Measurements from ENCODE around the gene TLR10. TPM values are rescaled to one million over a fixed set of nuclear protein-coding genes. Genes with fewer than 3 reads are reported as not detected.

TLR10 gene
- total and polyA plus RNA-seq, 9 of the 15 experiments (the other 6 are each of a cell fraction or from before 2014, with no cell fraction given) = 0.03 to 0.05 TPM; not detected in 7

DNA sequence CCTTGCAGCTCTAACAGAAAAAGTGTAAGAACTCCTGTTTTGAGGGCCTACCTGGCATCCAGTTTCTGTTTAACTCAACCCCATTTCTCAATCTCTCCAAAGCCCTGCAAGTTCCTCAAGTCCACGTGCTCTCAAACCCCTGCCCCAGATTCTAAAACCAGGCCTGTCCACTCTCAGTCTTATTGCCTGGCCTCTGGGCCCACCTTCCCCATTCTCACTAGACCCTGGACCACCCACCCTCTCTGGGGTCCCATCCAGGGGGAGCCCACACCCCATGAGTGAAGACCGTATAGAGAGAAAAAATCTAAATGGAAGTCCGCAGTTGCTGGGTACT, 58.3 kb downstream of the TLR10 start:
- H4K20me1 ChIP-seq (replicated peaks; ENCODE audit: control insufficient read depth, insufficient read depth, low read length) = no peaks in the 10 kb centered on the region
- H3K27me3 ChIP-seq (ENCODE audit: control insufficient read depth in 2 of 2, insufficient read depth in 2 of 2, low read length in 2 of 2) = no peaks in the 10 kb centered on the region
- peaks cover 6% of the 10 kb centered on the region in 2 experiments; a peak in 3 of 5 replicates for H3K4me1 ChIP-seq (replicated peaks in 1 of 2; ENCODE audit: control insufficient read depth in 2 of 2, insufficient read depth in 2 of 2, low read length in 2 of 2)
- in situ Hi-C loops (cut with MboI) (no loop called here), intact Hi-C loops (cut with micrococcal nuclease) (no loop called here)
- DNase-seq (ENCODE audit: extremely low read depth in 1 of 4, low spot score in 3 of 4) (no peak), FAIRE-seq (no peak), ATAC-seq (no peak)
- ChIA-PET POLR2A (interaction anchor here (0.7 to 2.3 kb wide), 3 partner anchors 10 to 551 kb away, joined by 3 to 9 read pairs (median 3); no protein-coding TSS in a partner anchor), CTCF (ENCODE audit: low intra/inter-chr PET ratio) (no interaction called here)
- H3K79me2 ChIP-seq (ENCODE audit: control insufficient read depth, insufficient read depth, low read length) = no peaks in the 10 kb centered on the region
- H3K9me1 ChIP-seq (ENCODE audit: control insufficient read depth, insufficient read depth, low read length) = no peaks in the 10 kb centered on the region
- no peak for TF ChIP-seq ETV5 (CRISPR knock-in tag; IDR thresholded peaks at IDR 0.05; ENCODE audit: low read depth)
- 0 out of 2 replicates have a peak, but pooled peaks have one; percentile 2 for TF ChIP-seq KLF1 (tag; IDR thresholded peaks at IDR 0.05)
- no peak overlapping the region for H2AFZ ChIP-seq (ENCODE audit: low read depth, low read length)
- H3K4me2 ChIP-seq (ENCODE audit: insufficient read depth, low read length) = no peak overlapping the region; the same call in 1 of the 2 replicates
- no peak overlapping the region for H3K9ac ChIP-seq (ENCODE audit: insufficient read depth in 1 of 2, low read depth in 2 of 2, low read length in 2 of 2)
- 36% methylated on average over 3 of the region's 3 CpGs for WGBS (ENCODE audit: insufficient coverage, low coverage, missing lambda C conversion rate)
- no peak overlapping the region for H3K27ac ChIP-seq (ENCODE audit: extremely low read depth, low read depth, low read length)
- BruUV-seq (replicated peaks) = no TSS peak
- H3K9me3 ChIP-seq (replicated peaks; ENCODE audit: control insufficient read depth, insufficient read depth, low read depth, low read length) = no peaks in the 10 kb centered on the region
- H3K4me3 ChIP-seq = no peak overlapping the region
- H3K36me3 ChIP-seq (ENCODE audit: control insufficient read depth, insufficient read depth, low read length) = no peaks in the 10 kb centered on the region

DNA sequence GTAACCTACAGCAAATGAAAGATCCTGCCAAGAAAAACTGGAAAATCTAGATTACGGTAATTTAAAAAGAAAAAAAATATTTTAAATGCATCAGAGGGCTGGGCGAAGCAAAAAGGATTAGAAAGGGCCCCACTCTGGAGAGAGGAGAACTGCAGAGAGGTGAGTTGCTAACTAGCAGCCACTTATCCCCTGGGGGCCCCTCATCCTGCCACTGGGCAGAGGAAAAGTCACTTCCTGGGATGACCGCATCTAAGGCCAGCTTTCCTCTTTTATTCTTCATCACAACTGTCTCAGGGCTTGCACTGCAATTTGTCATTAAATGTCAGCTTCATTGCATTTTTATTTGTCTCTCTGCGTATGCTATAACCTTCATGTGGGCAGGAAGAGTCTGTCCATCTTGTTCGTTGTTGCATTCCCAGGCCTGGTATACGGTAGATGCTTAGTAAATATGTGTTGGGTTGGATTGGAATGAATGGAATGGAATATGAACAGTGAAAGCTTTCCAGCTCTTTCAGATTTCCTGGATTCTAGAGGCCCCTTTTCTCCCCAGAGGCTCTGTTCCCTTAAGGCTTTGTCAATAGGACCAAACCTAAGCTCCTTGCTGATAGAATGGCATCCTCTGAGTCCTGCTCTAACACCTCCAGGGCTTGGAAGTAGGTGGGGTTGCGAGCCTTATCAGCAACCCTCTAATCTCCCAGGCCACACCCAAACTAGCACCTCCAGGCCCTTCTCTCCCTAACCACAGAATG, 58.9 kb downstream of the TLR10 start:
- ATAC-seq = peak; percentile 90
- 67% methylated on average over 7 of the region's 7 CpGs for WGBS (ENCODE audit: insufficient coverage, low coverage, missing lambda C conversion rate)
- TF ChIP-seq ZNF347 (CRISPR knock-in tag; IDR thresholded peaks at IDR 0.05; ENCODE audit: low read depth) (no peak), TEAD4 (IDR thresholded peaks at IDR 0.05; ENCODE audit: low read length) (peak; percentile 37; the same call in 1 of the 2 replicates), TEAD4 (CRISPR knock-in tag; IDR thresholded peaks at IDR 0.05; ENCODE audit: borderline replicate concordance) (no peak), DPF2 (IDR thresholded peaks at IDR 0.05) (peak; percentile 30; the same call in 1 of the 2 replicates), CTBP1 (IDR thresholded peaks at IDR 0.05; ENCODE audit: borderline replicate concordance) (peak; percentile 77; the same call in 1 of the 2 replicates), RUNX1 (IDR thresholded peaks at IDR 0.05; ENCODE audit: low read depth) (0 out of 2 replicates have a peak, but pooled peaks have one; percentile 23)
- TF ChIP-seq, protein P1, sequence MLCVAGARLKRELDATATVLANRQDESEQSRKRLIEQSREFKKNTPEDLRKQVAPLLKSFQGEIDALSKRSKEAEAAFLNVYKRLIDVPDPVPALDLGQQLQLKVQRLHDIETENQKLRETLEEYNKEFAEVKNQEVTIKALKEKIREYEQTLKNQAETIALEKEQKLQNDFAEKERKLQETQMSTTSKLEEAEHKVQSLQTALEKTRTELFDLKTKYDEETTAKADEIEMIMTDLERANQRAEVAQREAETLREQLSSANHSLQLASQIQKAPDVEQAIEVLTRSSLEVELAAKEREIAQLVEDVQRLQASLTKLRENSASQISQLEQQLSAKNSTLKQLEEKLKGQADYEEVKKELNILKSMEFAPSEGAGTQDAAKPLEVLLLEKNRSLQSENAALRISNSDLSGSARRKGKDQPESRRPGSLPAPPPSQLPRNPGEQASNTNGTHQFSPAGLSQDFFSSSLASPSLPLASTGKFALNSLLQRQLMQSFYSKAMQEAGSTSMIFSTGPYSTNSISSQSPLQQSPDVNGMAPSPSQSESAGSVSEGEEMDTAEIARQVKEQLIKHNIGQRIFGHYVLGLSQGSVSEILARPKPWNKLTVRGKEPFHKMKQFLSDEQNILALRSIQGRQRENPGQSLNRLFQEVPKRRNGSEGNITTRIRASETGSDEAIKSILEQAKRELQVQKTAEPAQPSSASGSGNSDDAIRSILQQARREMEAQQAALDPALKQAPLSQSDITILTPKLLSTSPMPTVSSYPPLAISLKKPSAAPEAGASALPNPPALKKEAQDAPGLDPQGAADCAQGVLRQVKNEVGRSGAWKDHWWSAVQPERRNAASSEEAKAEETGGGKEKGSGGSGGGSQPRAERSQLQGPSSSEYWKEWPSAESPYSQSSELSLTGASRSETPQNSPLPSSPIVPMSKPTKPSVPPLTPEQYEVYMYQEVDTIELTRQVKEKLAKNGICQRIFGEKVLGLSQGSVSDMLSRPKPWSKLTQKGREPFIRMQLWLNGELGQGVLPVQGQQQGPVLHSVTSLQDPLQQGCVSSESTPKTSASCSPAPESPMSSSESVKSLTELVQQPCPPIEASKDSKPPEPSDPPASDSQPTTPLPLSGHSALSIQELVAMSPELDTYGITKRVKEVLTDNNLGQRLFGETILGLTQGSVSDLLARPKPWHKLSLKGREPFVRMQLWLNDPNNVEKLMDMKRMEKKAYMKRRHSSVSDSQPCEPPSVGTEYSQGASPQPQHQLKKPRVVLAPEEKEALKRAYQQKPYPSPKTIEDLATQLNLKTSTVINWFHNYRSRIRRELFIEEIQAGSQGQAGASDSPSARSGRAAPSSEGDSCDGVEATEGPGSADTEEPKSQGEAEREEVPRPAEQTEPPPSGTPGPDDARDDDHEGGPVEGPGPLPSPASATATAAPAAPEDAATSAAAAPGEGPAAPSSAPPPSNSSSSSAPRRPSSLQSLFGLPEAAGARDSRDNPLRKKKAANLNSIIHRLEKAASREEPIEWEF (CRISPR knock-in tag; IDR thresholded peaks at IDR 0.05) = no peak

More for the DNA sequence above, 58.9 kb downstream of the TLR10 start:
- Histone ChIP-seq H3K9me3 (replicated peaks; ENCODE audit: control insufficient read depth, insufficient read depth, low read depth, low read length) (no peaks in the 10 kb centered on the region), H3K79me2 (ENCODE audit: control insufficient read depth, insufficient read depth, low read length) (no peaks in the 10 kb centered on the region), H2AFZ (ENCODE audit: low read depth, low read length) (no peak overlapping the region), H3K27ac (ENCODE audit: extremely low read depth, low read depth, low read length) (no peak overlapping the region), H3K9ac (ENCODE audit: insufficient read depth in 1 of 2, low read depth in 2 of 2, low read length in 2 of 2) (no peak overlapping the region), H3K4me3 (no peak overlapping the region), H4K20me1 (replicated peaks; ENCODE audit: control insufficient read depth, insufficient read depth, low read length) (no peaks in the 10 kb centered on the region), H3K4me1 (replicated peaks in 1 of 2; ENCODE audit: control insufficient read depth in 2 of 2, insufficient read depth in 2 of 2, low read length in 2 of 2) (peaks cover 6% of the 10 kb centered on the region in 2 experiments; a peak in 3 of 5 replicates), H3K27me3 (ENCODE audit: control insufficient read depth in 2 of 2, insufficient read depth in 2 of 2, low read length in 2 of 2) (no peaks in the 10 kb centered on the region), H3K36me3 (ENCODE audit: control insufficient read depth, insufficient read depth, low read length) (no peaks in the 10 kb centered on the region), H3K9me1 (ENCODE audit: control insufficient read depth, insufficient read depth, low read length) (no peaks in the 10 kb centered on the region), H3K4me2 (ENCODE audit: insufficient read depth, low read length) (no peak overlapping the region; the same call in 1 of the 2 replicates)
- peak; percentile 71 for FAIRE-seq
- in situ Hi-C loops (cut with MboI) = no loop called here
- no TSS peak for BruUV-seq (replicated peaks)
- CTCF ChIA-PET (ENCODE audit: low intra/inter-chr PET ratio) = no interaction called here
- intact Hi-C loops (cut with micrococcal nuclease) = no loop called here
- DNase-seq (ENCODE audit: extremely low read depth in 1 of 4, low spot score in 3 of 4) = peak; percentile 42 to 74 (median 52)
- POLR2A ChIA-PET = interaction anchor here (0.7 to 2.3 kb wide), 3 partner anchors 9 to 550 kb away, joined by 3 to 9 read pairs (median 3); no protein-coding TSS in a partner anchor

Measured in K562 (cell line).